HEK293 (cell line): ENCODE measurements around the gene CLDN18.

Source experiments
- CTCF ChIA-PET: fragments of 350-600 bp; formaldehyde crosslinking; extraction: SDS; loops from one replicate; lab custom pipeline; 2021; ENCODE audit warnings: antibody characterized with exemption; lab: Yijun Ruan, JAX
- POLR2A ChIA-PET: fragments of 300-600 bp; formaldehyde crosslinking; extraction: SDS; loops from one replicate; lab custom pipeline; 2020; ENCODE audit warnings: antibody characterized with exemption, inconsistent platforms; lab: Yijun Ruan, JAX
- H3K27ac ChIP-seq: fragments of 200-500 bp; sonication (Bioruptor generic); 2 replicates; pipeline ENCODE4 v1.5.1; 2014; ENCODE audit warnings: low read depth, low read length, control low read depth, inconsistent platforms; ENCODE audit errors: extremely low read depth
- H3K36me3 ChIP-seq, 2 experiments: fragments of 200-500 bp in 1 of 2; sonication (Bioruptor generic) in 1 of 2; 1 replicate in 1 of 2; 2 replicates in 1 of 2; pipeline ENCODE4 v1.5.1; 2014 to 2017; ENCODE audit warnings: inconsistent platforms in 2 of 2, low read length in 2 of 2; ENCODE audit not compliant: control insufficient read depth in 2 of 2, insufficient read depth in 1 of 2
- H3K4me1 ChIP-seq: fragments of 200-500 bp; sonication (Bioruptor generic); 2 replicates; pipeline ENCODE4 v1.5.1; 2014; ENCODE audit warnings: mild to moderate bottlenecking, low read length, inconsistent platforms; ENCODE audit not compliant: control insufficient read depth, insufficient read depth
- H3K4me3 ChIP-seq: 2 replicates; pipeline ENCODE4 v1.5.1; 2011; ENCODE audit warnings: low read depth, mild to moderate bottlenecking, control low read depth, low read length, moderate library complexity
- H3K9me3 ChIP-seq: fragments of 200-500 bp; sonication (Bioruptor generic); 2 replicates; pipeline ENCODE4 v1.5.1; 2014; ENCODE audit warnings: low read depth, low read length, inconsistent platforms; ENCODE audit not compliant: control insufficient read depth, insufficient read depth
- HIC1 ChIP-seq: fragments of 450-650 bp; formaldehyde crosslinking; IDR thresholded peaks from 2 replicates; pipeline ENCODE4 v1.5.1; 2016; ENCODE audit warnings: missing biosample characterization, missing genetic modification characterization
- IKZF3 ChIP-seq: fragments of 450-650 bp; IDR thresholded peaks from 2 replicates; pipeline ENCODE4 v1.5.0; 2018; ENCODE audit warnings: missing biosample characterization, mild to moderate bottlenecking, missing genetic modification characterization, moderate library complexity
- KLF1 ChIP-seq: fragments of 450-650 bp; formaldehyde crosslinking; IDR thresholded peaks from 2 replicates; pipeline ENCODE4 v1.5.1; 2016; ENCODE audit warnings: missing biosample characterization, missing genetic modification characterization
- KLF9 ChIP-seq: fragments of 450-650 bp; formaldehyde crosslinking; IDR thresholded peaks from 2 replicates; pipeline ENCODE4 v1.5.1; 2016; ENCODE audit warnings: missing biosample characterization, missing genetic modification characterization, low read depth
- PATZ1 ChIP-seq: fragments of 450-650 bp; formaldehyde crosslinking; IDR thresholded peaks from 2 replicates; pipeline ENCODE4 v1.5.1; 2016; ENCODE audit warnings: missing biosample characterization, missing genetic modification characterization
- PRDM1 ChIP-seq: fragments of 450-650 bp; formaldehyde crosslinking; IDR thresholded peaks from 2 replicates; pipeline ENCODE4; 2016; ENCODE audit warnings: missing biosample characterization, missing genetic modification characterization
- WT1 ChIP-seq: fragments of 450-650 bp; formaldehyde crosslinking; IDR thresholded peaks from 2 replicates; pipeline ENCODE4 v1.5.1; 2016; ENCODE audit warnings: missing biosample characterization, missing genetic modification characterization
- ZBTB10 ChIP-seq: fragments of 450-650 bp; formaldehyde crosslinking; IDR thresholded peaks from 2 replicates; pipeline ENCODE4 v1.5.1; 2016; ENCODE audit warnings: missing biosample characterization, missing genetic modification characterization
- ZBTB17 ChIP-seq: fragments of 450-650 bp; formaldehyde crosslinking; IDR thresholded peaks from 2 replicates; pipeline ENCODE4 v1.5.1; 2016; ENCODE audit warnings: missing biosample characterization, missing genetic modification characterization
- ZBTB20 ChIP-seq: fragments of 450-650 bp; formaldehyde crosslinking; IDR thresholded peaks from 2 replicates; pipeline ENCODE4 v1.5.1; 2016; ENCODE audit warnings: missing biosample characterization, missing genetic modification characterization
- ZBTB21 ChIP-seq: fragments of 450-650 bp; formaldehyde crosslinking; IDR thresholded peaks from 2 replicates; pipeline ENCODE4 v1.5.1; 2017; ENCODE audit warnings: missing biosample characterization, missing genetic modification characterization
- ZBTB44 ChIP-seq: fragments of 450-650 bp; IDR thresholded peaks from 2 replicates; pipeline ENCODE4 v1.5.1; 2018; ENCODE audit warnings: missing biosample characterization, mild to moderate bottlenecking, missing genetic modification characterization
- ZBTB7A ChIP-seq: fragments of 450-650 bp; formaldehyde crosslinking; IDR thresholded peaks from 2 replicates; pipeline ENCODE4 v1.5.1; 2016; ENCODE audit warnings: low read depth, missing biosample characterization, missing genetic modification characterization
- ZFP3 ChIP-seq: fragments of 450-650 bp; formaldehyde crosslinking; IDR thresholded peaks from 2 replicates; pipeline ENCODE4 v1.5.1; 2016; ENCODE audit warnings: low read depth, missing biosample characterization, missing genetic modification characterization
- ZFP37 ChIP-seq: fragments of 450-650 bp; formaldehyde crosslinking; IDR thresholded peaks from 2 replicates; pipeline ENCODE4 v1.5.1; 2016; ENCODE audit warnings: missing biosample characterization, missing genetic modification characterization
- ZNF169 ChIP-seq: fragments of 450-650 bp; formaldehyde crosslinking; IDR thresholded peaks from 2 replicates; pipeline ENCODE4 v1.5.1; 2016; ENCODE audit warnings: missing biosample characterization, missing genetic modification characterization
- ZNF214 ChIP-seq: fragments of 450-650 bp; formaldehyde crosslinking; IDR thresholded peaks from 2 replicates; pipeline ENCODE4 v1.5.1; 2017; ENCODE audit warnings: missing biosample characterization, mild to moderate bottlenecking, missing genetic modification characterization, borderline replicate concordance
- ZNF24 ChIP-seq: fragments of 450-650 bp; formaldehyde crosslinking; IDR thresholded peaks from 2 replicates; pipeline ENCODE4 v1.5.1; 2016; ENCODE audit warnings: missing biosample characterization, missing genetic modification characterization
- ZNF274 ChIP-seq, 2 experiments: fragments of 200-500 bp in 1 of 2; fragments of 450-650 bp in 1 of 2; sonication (Bioruptor generic) in 1 of 2; formaldehyde crosslinking in 1 of 2; IDR thresholded peaks; 2 replicates each; pipeline versions ENCODE4 v1.5.1 to v1.6.1; 2014 to 2016; ENCODE audit warnings: borderline replicate concordance in 1 of 2, inconsistent platforms in 1 of 2, low read length in 1 of 2, missing biosample characterization in 1 of 2, missing genetic modification characterization in 1 of 2
- ZNF280D ChIP-seq: fragments of 450-650 bp; formaldehyde crosslinking; IDR thresholded peaks from 2 replicates; pipeline ENCODE4 v1.5.1; 2016; ENCODE audit warnings: missing biosample characterization, missing genetic modification characterization
- ZNF354C ChIP-seq: fragments of 450-650 bp; formaldehyde crosslinking; IDR thresholded peaks from 2 replicates; pipeline ENCODE4 v1.5.1; 2016; ENCODE audit warnings: missing biosample characterization, missing genetic modification characterization, low read depth, borderline replicate concordance
- ZNF510 ChIP-seq: fragments of 450-650 bp; formaldehyde crosslinking; IDR thresholded peaks from 2 replicates; pipeline ENCODE4 v1.5.1; 2018; ENCODE audit warnings: mild to moderate bottlenecking, missing genetic modification characterization, missing biosample characterization; ENCODE audit not compliant: insufficient replicate concordance
- ZNF549 ChIP-seq: fragments of 450-650 bp; IDR thresholded peaks from 2 replicates; pipeline ENCODE4 v1.5.1; 2018; ENCODE audit warnings: missing biosample characterization, missing genetic modification characterization, mild to moderate bottlenecking, inconsistent platforms, moderate library complexity
- ZNF768 ChIP-seq: fragments of 450-650 bp; formaldehyde crosslinking; IDR thresholded peaks from 2 replicates; pipeline ENCODE4 v1.5.1; 2018; ENCODE audit warnings: missing biosample characterization, mild to moderate bottlenecking, missing genetic modification characterization

Gene CLDN18

GRCh38 chr3:138011722-138012121 is 1.8 kb downstream of the CLDN18 start:
- H3K9me3 ChIP-seq: no peaks in the 10 kb centered on the region
- peaks cover 0 to 4% of the 10 kb centered on the region in 2 experiments; a peak in 1 of 3 replicates for H3K36me3 ChIP-seq
- H3K4me3 ChIP-seq: no peak overlapping the region
- ChIA-PET CTCF (no interaction called here), POLR2A (no interaction called here)
- no peaks in the 10 kb centered on the region for H3K4me1 ChIP-seq
- H3K27ac ChIP-seq: no peak overlapping the region
- no peak for TF ChIP-seq ZNF274 (IDR thresholded peaks at IDR 0.05; ENCODE audit: low read length)
- TF ChIP-seq ZNF274 (tag by site-specific recombination; IDR thresholded peaks at IDR 0.05; ENCODE audit: borderline replicate concordance): no peak
- no peak for TF ChIP-seq ZNF169 (tag by site-specific recombination)
- no peak for TF ChIP-seq ZNF280D (tag by site-specific recombination)
- no peak for TF ChIP-seq ZBTB21
- no peak for TF ChIP-seq ZNF354C
- no peak for TF ChIP-seq PRDM1 (tag by site-specific recombination)
- no peak for TF ChIP-seq IKZF3 (tag by site-specific recombination)
- TF ChIP-seq ZFP37: no peak
- TF ChIP-seq ZBTB7A (tag by site-specific recombination): no peak
- TF ChIP-seq ZNF510 (tag by site-specific recombination): no peak
- TF ChIP-seq ZNF24 (tag by site-specific recombination): no peak
- TF ChIP-seq HIC1 (tag by site-specific recombination): no peak
- TF ChIP-seq WT1: no peak
- no peak for TF ChIP-seq ZNF214 (tag by site-specific recombination)
- no peak for TF ChIP-seq KLF9 (tag by site-specific recombination)
- no peak for TF ChIP-seq ZNF768 (tag by site-specific recombination)

- Histone ChIP-seq H3K9me3 (no peaks in the 10 kb centered on the region), H3K4me1 (no peaks in the 10 kb centered on the region), H3K4me3 (no peak overlapping the region), H3K36me3 (peaks cover 0 to 4% of the 10 kb centered on the region in 2 experiments; a peak in 1 of 3 replicates), H3K27ac (no peak overlapping the region)
- CTCF ChIA-PET: no interaction called here
- POLR2A ChIA-PET: no interaction called here
- TF ChIP-seq ZFP3 (no peak), ZNF768 (tag by site-specific recombination) (no peak), ZNF274 (IDR thresholded peaks at IDR 0.05; ENCODE audit: low read length) (no peak), ZNF274 (tag by site-specific recombination; IDR thresholded peaks at IDR 0.05; ENCODE audit: borderline replicate concordance) (no peak), ZBTB17 (tag by site-specific recombination) (no peak), ZBTB20 (no peak), ZBTB10 (tag by site-specific recombination) (no peak), ZNF549 (tag by site-specific recombination) (no peak), PRDM1 (tag by site-specific recombination) (no peak), ZBTB44 (tag by site-specific recombination) (no peak), KLF1 (tag by site-specific recombination) (no peak), PATZ1 (tag by site-specific recombination) (no peak)
Measured at GRCh38 chr3:138012526-138012925, 2.6 kb downstream of the CLDN18 start.
